Hepatocyte (in vitro differentiated cells): ENCODE results near the gene STAT5B. TPM values are rescaled to one million over a fixed set of nuclear protein-coding genes. Genes with fewer than 3 reads are reported as not detected.

ENCODE experiments used
- DNase-seq: peaks from one replicate; pipeline ENCODE4 v3.0.0-alpha.2; 2016; ENCODE audit warnings: low spot score
- H2AFZ ChIP-seq: fragments of 200-600 bp; sonication (generic); 2 replicates; pipeline ENCODE4 v1.6.0; 2016; ENCODE audit warnings: antibody characterized with exemption, mild to moderate bottlenecking
- H3K27ac ChIP-seq: fragments of 200-600 bp; sonication (generic); 2 replicates; pipeline ENCODE4 v1.5.1; 2016; ENCODE audit warnings: mild to moderate bottlenecking
- H3K27me3 ChIP-seq: fragments of 200-600 bp; sonication (generic); 2 replicates; pipeline ENCODE4 v1.6.1; 2016
- H3K36me3 ChIP-seq: fragments of 200-600 bp; sonication (generic); replicated peaks from 2 replicates; pipeline ENCODE4 v1.5.1; 2016; ENCODE audit warnings: low read depth; ENCODE audit not compliant: insufficient read depth
- H3K4me1 ChIP-seq: fragments of 200-600 bp; sonication (generic); 2 replicates; pipeline ENCODE4 v1.5.1; 2016; ENCODE audit warnings: mild to moderate bottlenecking, moderate library complexity; ENCODE audit not compliant: insufficient read depth
- H3K4me2 ChIP-seq: fragments of 200-600 bp; sonication (generic); 2 replicates; pipeline ENCODE4 v1.6.0; 2016
- H3K4me3 ChIP-seq: fragments of 200-600 bp; sonication (generic); 2 replicates; pipeline ENCODE4 v1.5.1; 2016; ENCODE audit warnings: mild to moderate bottlenecking
- H3K79me2 ChIP-seq: fragments of 200-600 bp; sonication (generic); 2 replicates; pipeline ENCODE4 v1.6.0; 2017; ENCODE audit warnings: mild to moderate bottlenecking
- H3K9me2 ChIP-seq: fragments of 200-600 bp; sonication (generic); replicated peaks from 2 replicates; pipeline ENCODE4 v1.6.0; 2017; ENCODE audit warnings: mild to moderate bottlenecking; ENCODE audit not compliant: insufficient read depth
- H3K9me3 ChIP-seq: fragments of 200-600 bp; sonication (generic); 2 replicates; pipeline ENCODE4 v1.5.1; 2016; ENCODE audit warnings: low read depth, mild to moderate bottlenecking
- H4K20me1 ChIP-seq: fragments of 200-600 bp; sonication (generic); 2 replicates; pipeline ENCODE4 v1.6.0; 2016; ENCODE audit warnings: mild to moderate bottlenecking; ENCODE audit not compliant: insufficient read depth, poor library complexity, severe bottlenecking
- EZH2 ChIP-seq: fragments of 200-600 bp; sonication (generic); IDR thresholded peaks from 2 replicates; pipeline ENCODE4 v1.6.1; 2016; ENCODE audit warnings: antibody characterized with exemption, mild to moderate bottlenecking, borderline replicate concordance
- EZH2phosphoT487 ChIP-seq: fragments of 200-600 bp; sonication (generic); IDR thresholded peaks from one replicate; pipeline ENCODE4 v1.6.1; 2018; ENCODE audit warnings: antibody characterized with exemption, mild to moderate bottlenecking, low read depth, moderate library complexity; ENCODE audit not compliant: unreplicated experiment, severe bottlenecking
- WGBS: methylation state at CpG from one replicate; pipeline ENCODE4 v1.1.6; 2016; ENCODE audit warnings: low lambda C conversion rate; ENCODE audit errors: missing lambda C conversion rate; 5-methylcytosine and 5-hydroxymethylcytosine counted together
- polyA plus RNA-seq: library from polyadenylated mRNA; unstranded; fragments of >200 nt; fragmentation: Nextera tagmentation; extraction: Ambion mirVana; gene quantifications from 2 replicates; pipeline ENCODE4 v1.2.1, GENCODE V29; 2016
- total RNA-seq: library from RNA; depleted of rRNA; stranded (reverse); fragments of >200 nt; gene quantifications from 2 replicates; pipeline ENCODE4 v1.2.3, GENCODE V29; 2014
- TF ChIP-seq, protein P1 (sequence below): fragments of 200-600 bp; sonication (generic); IDR thresholded peaks from 2 replicates; pipeline ENCODE4 v1.5.1; 2016; ENCODE audit warnings: antibody characterized with exemption, mild to moderate bottlenecking; ENCODE audit not compliant: poor library complexity

STAT5B gene
- total and polyA plus RNA-seq, 2 experiments from 2014 or later, result 25.7 to 26.0 TPM

- DNase-seq, result no peak
- H4K20me1 ChIP-seq, result no peaks in the 10 kb centered on the region
- H3K4me3 ChIP-seq, result no peak overlapping the region
- no peak overlapping the region for H3K4me2 ChIP-seq
- H3K9me3 ChIP-seq, result no peaks in the 10 kb centered on the region
- no peak overlapping the region for H3K27ac ChIP-seq
- no peaks in the 10 kb centered on the region for H3K36me3 ChIP-seq
- H3K4me1 ChIP-seq, result peaks cover 12% of the 10 kb centered on the region
- H3K27me3 ChIP-seq, result peaks cover 6% of the 10 kb centered on the region
- H2AFZ ChIP-seq, result no peak overlapping the region
- WGBS, result 92% methylated on average over 11 of the region's 11 CpGs
- no peaks in the 10 kb centered on the region for H3K79me2 ChIP-seq
- TF ChIP-seq EZH2phosphoT487, result no peak
- H3K9me2 ChIP-seq, result no peaks in the 10 kb centered on the region
These were observed 9.3 kb upstream of the STAT5B start for GRCh38 chr17:42285346-42286050.

- no peaks in the 10 kb centered on the region for H3K79me2 ChIP-seq
- no peak overlapping the region for H3K4me2 ChIP-seq
- no peaks in the 10 kb centered on the region for H3K9me2 ChIP-seq
- H3K27me3 ChIP-seq, result peaks cover 6% of the 10 kb centered on the region
- no peak overlapping the region for H3K4me3 ChIP-seq
- H4K20me1 ChIP-seq, result no peaks in the 10 kb centered on the region
- H3K36me3 ChIP-seq, result no peaks in the 10 kb centered on the region
- TF ChIP-seq EZH2phosphoT487 (no peak), EZH2 (no peak)
- TF ChIP-seq, protein P1, sequence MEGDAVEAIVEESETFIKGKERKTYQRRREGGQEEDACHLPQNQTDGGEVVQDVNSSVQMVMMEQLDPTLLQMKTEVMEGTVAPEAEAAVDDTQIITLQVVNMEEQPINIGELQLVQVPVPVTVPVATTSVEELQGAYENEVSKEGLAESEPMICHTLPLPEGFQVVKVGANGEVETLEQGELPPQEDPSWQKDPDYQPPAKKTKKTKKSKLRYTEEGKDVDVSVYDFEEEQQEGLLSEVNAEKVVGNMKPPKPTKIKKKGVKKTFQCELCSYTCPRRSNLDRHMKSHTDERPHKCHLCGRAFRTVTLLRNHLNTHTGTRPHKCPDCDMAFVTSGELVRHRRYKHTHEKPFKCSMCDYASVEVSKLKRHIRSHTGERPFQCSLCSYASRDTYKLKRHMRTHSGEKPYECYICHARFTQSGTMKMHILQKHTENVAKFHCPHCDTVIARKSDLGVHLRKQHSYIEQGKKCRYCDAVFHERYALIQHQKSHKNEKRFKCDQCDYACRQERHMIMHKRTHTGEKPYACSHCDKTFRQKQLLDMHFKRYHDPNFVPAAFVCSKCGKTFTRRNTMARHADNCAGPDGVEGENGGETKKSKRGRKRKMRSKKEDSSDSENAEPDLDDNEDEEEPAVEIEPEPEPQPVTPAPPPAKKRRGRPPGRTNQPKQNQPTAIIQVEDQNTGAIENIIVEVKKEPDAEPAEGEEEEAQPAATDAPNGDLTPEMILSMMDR, result no peak
- no peak overlapping the region for H2AFZ ChIP-seq
- no peak overlapping the region for H3K27ac ChIP-seq
- 97% methylated on average over 7 of the region's 7 CpGs for WGBS
- H3K4me1 ChIP-seq, result peaks cover 12% of the 10 kb centered on the region
- no peaks in the 10 kb centered on the region for H3K9me3 ChIP-seq
- no peak for DNase-seq
These were observed 8.4 kb upstream of the STAT5B start for GRCh38 chr17:42284566-42284965.

DNA sequence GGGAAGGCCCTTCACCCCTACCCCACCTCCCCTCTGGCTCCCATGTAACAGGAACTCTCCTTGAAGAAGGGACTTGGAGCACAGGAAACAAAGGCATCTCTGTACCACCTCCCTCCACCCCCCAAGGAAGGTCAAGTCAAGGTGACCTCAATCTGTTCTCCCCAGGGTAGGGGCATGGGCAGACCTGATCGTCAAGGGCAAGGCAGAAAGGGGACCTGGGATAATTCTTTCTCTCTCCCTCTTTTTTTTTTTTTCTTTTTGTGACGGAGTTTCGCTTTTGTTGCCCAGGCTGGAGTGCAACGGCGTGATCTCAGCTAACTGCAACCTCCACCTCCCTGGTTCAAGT is 7.8 kb upstream of the STAT5B start:
- H3K9me3 ChIP-seq, result no peaks in the 10 kb centered on the region

More for the DNA sequence above, 7.8 kb upstream of the STAT5B start:
- Histone ChIP-seq H3K27me3 (peaks cover 6% of the 10 kb centered on the region), H3K27ac (no peak overlapping the region), H3K4me3 (no peak overlapping the region), H2AFZ (no peak overlapping the region), H3K79me2 (no peaks in the 10 kb centered on the region), H4K20me1 (no peaks in the 10 kb centered on the region), H3K4me1 (peaks cover 12% of the 10 kb centered on the region), H3K9me2 (no peaks in the 10 kb centered on the region), H3K4me2 (no peak overlapping the region), H3K36me3 (no peaks in the 10 kb centered on the region)
- 94% methylated on average over 5 of the region's 5 CpGs for WGBS
- TF ChIP-seq EZH2, result no peak
- TF ChIP-seq, protein P1, result no peak
- TF ChIP-seq EZH2phosphoT487, result no peak
- no peak for DNase-seq
